Caco-2 (cell line): ENCODE data around the gene TMED1. TPM values are rescaled to one million over a fixed set of nuclear protein-coding genes. Genes with fewer than 3 reads are reported as not detected.

Source experiments
- BruUV-seq: library from RNA; stranded (reverse); fragments of 400-500 nt; replicated peaks from 2 replicates; lab custom pipeline; 2021; lab: Mats Ljungman, UMichigan
- CTCF ChIA-PET: fragments of 300-600 bp; sonication (Branson Sonifier 250); formaldehyde crosslinking; loops from one replicate; lab custom pipeline; 2022; ENCODE audit warnings: antibody characterized with exemption; lab: Charles Lee
- POLR2A ChIA-PET: fragments of 300-600 bp; sonication (Branson Sonifier 250); formaldehyde crosslinking; loops from one replicate; lab custom pipeline; 2022; ENCODE audit warnings: antibody characterized with exemption; lab: Charles Lee
- DNase-seq, 2 experiments: peaks; one replicate each; pipeline versions ENCODE4 v3.0.0 to v3.0.0-alpha.2; 2020 to 2022
- H3K27me3 ChIP-seq: replicated peaks from 2 replicates; pipeline ENCODE4 v1.6.0; 2011; ENCODE audit warnings: low read length; ENCODE audit not compliant: control insufficient read depth, insufficient read depth
- H3K36me3 ChIP-seq: 2 replicates; pipeline ENCODE4 v1.5.1; 2011; ENCODE audit warnings: low read length; ENCODE audit not compliant: control insufficient read depth, insufficient read depth
- H3K4me1 ChIP-seq: fragments of 250-450 bp; sonication (Bioruptor Pico); 2 replicates; pipeline ENCODE4 v1.5.1; 2020; ENCODE audit warnings: mild to moderate bottlenecking
- H3K4me3 ChIP-seq: 2 replicates; pipeline ENCODE4 v1.5.1; 2011; ENCODE audit warnings: low read depth, mild to moderate bottlenecking, control low read depth, low read length
- H3K9me3 ChIP-seq: fragments of 250-450 bp; sonication (Bioruptor Pico); 2 replicates; pipeline ENCODE4 v1.5.1; 2020; ENCODE audit warnings: mild to moderate bottlenecking, moderate library complexity
- H3K27ac Mint-ChIP-seq: one replicate; pipeline ENCODE4 v1.8.0; 2022; ENCODE audit warnings: mixed read lengths; ENCODE audit not compliant: unreplicated experiment
- H3K27me3 Mint-ChIP-seq: one replicate; pipeline ENCODE4 v1.8.0; 2022; ENCODE audit warnings: mixed read lengths; ENCODE audit not compliant: insufficient read depth, unreplicated experiment
- H3K36me3 Mint-ChIP-seq: one replicate; pipeline ENCODE4 v1.8.0; 2022; ENCODE audit warnings: mild to moderate bottlenecking, mixed read lengths; ENCODE audit not compliant: insufficient read depth, unreplicated experiment
- H3K4me1 Mint-ChIP-seq: one replicate; pipeline ENCODE4 v1.8.0; 2022; ENCODE audit warnings: low read depth, mixed read lengths; ENCODE audit not compliant: unreplicated experiment
- H3K4me3 Mint-ChIP-seq: one replicate; pipeline ENCODE4 v1.8.0; 2022; ENCODE audit warnings: mild to moderate bottlenecking, moderate library complexity, mixed read lengths; ENCODE audit not compliant: unreplicated experiment
- H3K9me3 Mint-ChIP-seq: one replicate; pipeline ENCODE4 v1.8.0; 2022; ENCODE audit warnings: mixed read lengths; ENCODE audit not compliant: unreplicated experiment
- intact Hi-C: fragments of 100-400 bp; cut with micrococcal nuclease; formaldehyde crosslinking; loops from one replicate; pipeline ENCODE4 v1.10.0; 2022; ENCODE audit not compliant: unreplicated experiment
- total RNA-seq: library from RNA; stranded (reverse); gene quantifications from 2 replicates; pipeline ENCODE4 v1.2.3, GENCODE V29; 2022
- TF ChIP-seq, protein P1 (sequence below), 2 experiments: fragments of 200-600 bp in 1 of 2; IDR thresholded peaks; 1 replicate in 1 of 2; 2 replicates in 1 of 2; pipeline versions ENCODE4 v1.5.1 to v1.8.0; 2011 to 2022; ENCODE audit warnings: antibody characterized with exemption in 1 of 2, control low read depth in 1 of 2, inconsistent platforms in 1 of 2, low read depth in 1 of 2, low read length in 1 of 2, mild to moderate bottlenecking in 1 of 2, moderate library complexity in 1 of 2; ENCODE audit not compliant: insufficient read depth in 1 of 2, severe bottlenecking in 1 of 2, unreplicated experiment in 1 of 2

TMED1 gene
- total RNA-seq, 1 experiment from 2014 or later, result 41.4 TPM

DNA sequence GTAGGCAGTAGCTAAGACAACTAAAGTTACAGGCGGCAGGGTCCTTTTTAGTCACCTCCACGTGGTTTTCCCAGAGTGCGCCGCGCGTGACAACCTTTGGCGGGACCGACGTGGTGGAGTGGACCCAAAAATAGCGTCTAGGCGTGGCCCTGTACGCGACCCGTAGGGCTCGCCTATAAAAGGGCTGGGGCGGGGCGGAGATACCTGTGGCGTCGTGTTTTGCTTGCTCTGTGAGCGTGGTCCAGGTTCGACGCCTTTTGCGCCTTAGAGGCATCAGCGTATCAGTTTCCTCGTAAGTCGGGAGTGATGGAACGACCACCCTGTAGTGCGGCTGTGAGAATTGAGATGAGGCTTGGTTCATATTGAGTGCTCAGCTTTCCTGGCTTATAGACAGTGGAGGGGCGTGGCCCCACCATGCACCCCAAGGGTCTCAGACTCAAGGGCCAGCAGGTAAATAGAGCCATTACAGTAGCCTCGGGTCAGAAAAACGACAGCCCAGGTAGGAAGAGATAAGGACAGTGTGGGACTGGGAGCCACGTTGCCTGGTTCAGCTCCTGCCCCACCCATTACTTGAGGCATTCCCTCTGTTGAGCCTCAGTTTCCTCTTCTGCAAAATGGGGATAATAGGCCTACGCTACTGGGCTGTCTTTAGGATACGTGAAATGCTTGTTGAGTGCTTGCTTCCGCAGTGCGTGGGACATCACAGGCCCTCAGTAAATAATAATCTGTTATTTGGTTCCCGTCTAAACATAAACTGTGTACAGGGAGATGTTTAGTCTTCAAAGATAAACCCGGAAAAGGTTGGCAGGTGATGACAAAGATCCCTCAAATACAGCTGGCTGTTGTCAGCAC lies 693 bp upstream of the TMED1 start:
- TF ChIP-seq, protein P1, sequence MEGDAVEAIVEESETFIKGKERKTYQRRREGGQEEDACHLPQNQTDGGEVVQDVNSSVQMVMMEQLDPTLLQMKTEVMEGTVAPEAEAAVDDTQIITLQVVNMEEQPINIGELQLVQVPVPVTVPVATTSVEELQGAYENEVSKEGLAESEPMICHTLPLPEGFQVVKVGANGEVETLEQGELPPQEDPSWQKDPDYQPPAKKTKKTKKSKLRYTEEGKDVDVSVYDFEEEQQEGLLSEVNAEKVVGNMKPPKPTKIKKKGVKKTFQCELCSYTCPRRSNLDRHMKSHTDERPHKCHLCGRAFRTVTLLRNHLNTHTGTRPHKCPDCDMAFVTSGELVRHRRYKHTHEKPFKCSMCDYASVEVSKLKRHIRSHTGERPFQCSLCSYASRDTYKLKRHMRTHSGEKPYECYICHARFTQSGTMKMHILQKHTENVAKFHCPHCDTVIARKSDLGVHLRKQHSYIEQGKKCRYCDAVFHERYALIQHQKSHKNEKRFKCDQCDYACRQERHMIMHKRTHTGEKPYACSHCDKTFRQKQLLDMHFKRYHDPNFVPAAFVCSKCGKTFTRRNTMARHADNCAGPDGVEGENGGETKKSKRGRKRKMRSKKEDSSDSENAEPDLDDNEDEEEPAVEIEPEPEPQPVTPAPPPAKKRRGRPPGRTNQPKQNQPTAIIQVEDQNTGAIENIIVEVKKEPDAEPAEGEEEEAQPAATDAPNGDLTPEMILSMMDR (IDR thresholded peaks at IDR 0.05; ENCODE audit: insufficient read depth in 1 of 2, low read depth in 1 of 2, low read length in 1 of 2, severe bottlenecking in 1 of 2, unreplicated experiment in 1 of 2), result no peak
- H3K27me3 ChIP-seq, result no peaks in the 10 kb centered on the region
- H3K9me3 Mint-ChIP-seq, result no peaks in the 10 kb centered on the region
- TSS peak; percentile 88 for BruUV-seq
- ChIA-PET CTCF (interaction anchor here (0.8 to 2.8 kb wide), 7 partner anchors 17 to 259 kb away, joined by 3 to 26 read pairs (median 6); partner anchors contain the start of genes CARM1 and DNM2), POLR2A (interaction anchor here (0.5 to 1.6 kb wide), 9 partner anchors 10 to 333 kb away, joined by 3 to 19 read pairs (median 5); partner anchors contain the start of genes DNM2 and QTRT1)
- intact Hi-C loops, result loop anchor here (1.0 kb wide), 2 partner anchors 35 to 119 kb away; partner anchors contain the start of gene CARM1
- peak overlapping the region; percentile 98 for H3K4me3 Mint-ChIP-seq
- peak overlapping the region; percentile 100 for H3K27ac Mint-ChIP-seq
- no peaks in the 10 kb centered on the region for H3K27me3 Mint-ChIP-seq
- DNase-seq, result peak; percentile 94 to 97
- peaks cover 52% of the 10 kb centered on the region for H3K36me3 Mint-ChIP-seq
- H3K4me3 ChIP-seq, result peak overlapping the region; percentile 58
- no peaks in the 10 kb centered on the region; the same call in 1 of the 2 replicates for H3K36me3 ChIP-seq
- H3K4me1 ChIP-seq, result peaks cover 9% of the 10 kb centered on the region; the same call in 1 of the 2 replicates
- no peaks in the 10 kb centered on the region for H3K4me1 Mint-ChIP-seq
- H3K9me3 ChIP-seq, result no peaks in the 10 kb centered on the region

DNA sequence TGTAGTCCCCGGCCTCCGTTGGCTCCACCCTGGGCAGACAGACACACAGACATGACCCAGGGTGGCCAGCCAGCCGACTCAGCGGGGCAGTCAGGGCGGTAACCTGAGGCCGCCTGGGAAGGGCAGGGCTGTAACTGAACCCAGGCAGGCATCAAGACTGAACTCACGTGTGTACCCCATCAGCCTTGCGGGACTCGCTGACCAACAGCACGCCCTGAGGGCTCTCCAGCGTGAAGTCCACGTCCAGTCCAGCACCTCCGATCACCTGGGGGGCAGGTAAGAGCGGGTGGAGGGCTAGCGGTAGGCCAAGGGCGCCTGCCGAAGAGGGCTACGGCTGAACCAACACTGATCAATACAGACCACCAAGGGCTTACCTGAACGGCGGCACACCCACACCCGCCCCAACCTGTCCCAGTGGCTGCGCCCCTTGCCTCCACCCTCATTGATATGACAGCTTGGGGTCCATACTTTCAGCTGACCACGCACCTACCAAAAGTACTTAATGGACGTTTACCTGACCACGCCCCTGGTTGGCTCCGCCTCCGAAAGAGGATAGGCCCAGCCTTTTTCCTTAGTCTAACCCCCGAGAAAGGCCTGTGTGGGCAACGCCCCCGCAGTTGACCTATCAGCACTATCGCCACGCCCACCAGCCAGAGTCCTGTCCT lies 791 bp downstream of the TMED1 start:
- BruUV-seq, result TSS peak; percentile 40
- TF ChIP-seq, protein P1 (IDR thresholded peaks at IDR 0.05; ENCODE audit: insufficient read depth in 1 of 2, low read depth in 1 of 2, low read length in 1 of 2, severe bottlenecking in 1 of 2, unreplicated experiment in 1 of 2), result no peak
- no peaks in the 10 kb centered on the region; the same call in 1 of the 2 replicates for H3K36me3 ChIP-seq
- intact Hi-C loops, result no loop called here
- Mint-ChIP-seq H3K36me3 (peaks cover 63% of the 10 kb centered on the region), H3K27me3 (no peaks in the 10 kb centered on the region), H3K4me3 (peak overlapping the region; percentile 98), H3K4me1 (no peaks in the 10 kb centered on the region), H3K9me3 (no peaks in the 10 kb centered on the region), H3K27ac (peak overlapping the region; percentile 100)
- peaks cover 9% of the 10 kb centered on the region; the same call in 1 of the 2 replicates for H3K4me1 ChIP-seq
- H3K27me3 ChIP-seq, result no peaks in the 10 kb centered on the region
- peak overlapping the region; percentile 31 for H3K4me3 ChIP-seq
- H3K9me3 ChIP-seq, result no peaks in the 10 kb centered on the region
- CTCF ChIA-PET, result interaction anchor here (0.7 to 2.8 kb wide), 7 partner anchors 15 to 345 kb away, joined by 3 to 26 read pairs (median 4); partner anchors contain the start of gene DNM2
- POLR2A ChIA-PET, result interaction anchor here (0.8 to 1.6 kb wide), 10 partner anchors 11 to 134 kb away, joined by 3 to 19 read pairs (median 5); partner anchors contain the start of genes DNM2, QTRT1 and SMARCA4
- no peak for DNase-seq

DNA sequence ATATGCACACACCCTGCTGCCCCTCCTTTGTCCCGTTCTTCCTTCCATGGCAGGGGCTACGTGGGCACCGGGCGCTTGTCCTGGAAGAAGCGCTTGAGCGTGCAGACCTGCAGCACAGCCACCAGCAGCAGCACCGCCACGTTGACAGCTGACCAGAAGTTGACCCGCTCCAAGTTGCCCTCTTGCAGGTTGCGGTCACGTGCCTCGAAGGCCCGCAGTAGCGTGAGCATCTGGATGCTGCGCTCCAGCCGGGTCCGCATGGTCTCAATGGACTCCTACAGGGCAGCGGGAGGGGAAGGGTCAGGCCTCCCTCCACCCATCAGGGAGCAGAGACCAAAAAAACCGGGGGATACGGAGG lies 3.1 kb downstream of the TMED1 start:
- Mint-ChIP-seq H3K4me1 (no peaks in the 10 kb centered on the region), H3K9me3 (no peaks in the 10 kb centered on the region), H3K27ac (no peak overlapping the region), H3K36me3 (peaks cover 80% of the 10 kb centered on the region), H3K27me3 (no peaks in the 10 kb centered on the region), H3K4me3 (no peak overlapping the region)
- CTCF ChIA-PET, result no interaction called here
- TF ChIP-seq, protein P1 (IDR thresholded peaks at IDR 0.05; ENCODE audit: insufficient read depth in 1 of 2, low read depth in 1 of 2, low read length in 1 of 2, severe bottlenecking in 1 of 2, unreplicated experiment in 1 of 2), result no peak
- BruUV-seq, result no TSS peak
- intact Hi-C loops, result no loop called here
- POLR2A ChIA-PET, result no interaction called here
- Histone ChIP-seq H3K9me3 (no peaks in the 10 kb centered on the region), H3K27me3 (no peaks in the 10 kb centered on the region), H3K36me3 (no peaks in the 10 kb centered on the region; the same call in 1 of the 2 replicates), H3K4me1 (peaks cover 9% of the 10 kb centered on the region; the same call in 1 of the 2 replicates), H3K4me3 (no peak overlapping the region)
- DNase-seq, result no peak
